ENCODE measurements around the gene SKA3.

DNA sequence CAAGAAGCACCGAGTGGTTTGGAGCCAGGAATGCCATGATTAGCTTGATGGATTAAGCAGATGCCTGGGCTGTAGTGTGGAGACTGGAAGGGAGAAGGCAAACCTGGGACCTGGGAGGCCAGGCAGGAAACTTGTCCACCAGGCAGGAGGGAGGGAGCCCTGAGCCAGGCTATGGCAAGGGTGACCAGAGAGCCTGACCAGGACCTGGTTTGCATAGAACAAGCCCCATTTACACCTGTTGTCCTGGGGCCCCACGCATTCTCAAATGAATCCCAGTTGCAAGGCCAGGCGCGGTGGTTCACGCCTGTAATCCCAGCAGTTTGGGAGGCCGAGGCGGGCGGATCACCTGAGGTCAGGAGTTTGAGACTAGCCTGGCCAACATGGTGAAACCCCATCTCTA is 64.8 kb downstream of the SKA3 start:
- TF ChIP-seq, protein P1, sequence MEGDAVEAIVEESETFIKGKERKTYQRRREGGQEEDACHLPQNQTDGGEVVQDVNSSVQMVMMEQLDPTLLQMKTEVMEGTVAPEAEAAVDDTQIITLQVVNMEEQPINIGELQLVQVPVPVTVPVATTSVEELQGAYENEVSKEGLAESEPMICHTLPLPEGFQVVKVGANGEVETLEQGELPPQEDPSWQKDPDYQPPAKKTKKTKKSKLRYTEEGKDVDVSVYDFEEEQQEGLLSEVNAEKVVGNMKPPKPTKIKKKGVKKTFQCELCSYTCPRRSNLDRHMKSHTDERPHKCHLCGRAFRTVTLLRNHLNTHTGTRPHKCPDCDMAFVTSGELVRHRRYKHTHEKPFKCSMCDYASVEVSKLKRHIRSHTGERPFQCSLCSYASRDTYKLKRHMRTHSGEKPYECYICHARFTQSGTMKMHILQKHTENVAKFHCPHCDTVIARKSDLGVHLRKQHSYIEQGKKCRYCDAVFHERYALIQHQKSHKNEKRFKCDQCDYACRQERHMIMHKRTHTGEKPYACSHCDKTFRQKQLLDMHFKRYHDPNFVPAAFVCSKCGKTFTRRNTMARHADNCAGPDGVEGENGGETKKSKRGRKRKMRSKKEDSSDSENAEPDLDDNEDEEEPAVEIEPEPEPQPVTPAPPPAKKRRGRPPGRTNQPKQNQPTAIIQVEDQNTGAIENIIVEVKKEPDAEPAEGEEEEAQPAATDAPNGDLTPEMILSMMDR (IDR thresholded peaks at IDR 0.05 in 4 of 5, conservative IDR thresholded peaks at IDR 0.05 in 1 of 5), result no peak
- TF ChIP-seq POLR2A (IDR thresholded peaks at IDR 0.05), result no peak
